Pons (tissue), 1 donor: Measurements from ENCODE around the gene NEURL2.
"Not testable (repeated sequence)": the region's sequence is repeated elsewhere in the genome, so short reads cannot be mapped to it uniquely, and the experiment has no call there.

Experiments
- DNase-seq: peaks from one replicate; pipeline ENCODE4 v3.0.0-alpha.2; 2016; ENCODE audit warnings: low spot score

NEURL2 gene

DNA sequence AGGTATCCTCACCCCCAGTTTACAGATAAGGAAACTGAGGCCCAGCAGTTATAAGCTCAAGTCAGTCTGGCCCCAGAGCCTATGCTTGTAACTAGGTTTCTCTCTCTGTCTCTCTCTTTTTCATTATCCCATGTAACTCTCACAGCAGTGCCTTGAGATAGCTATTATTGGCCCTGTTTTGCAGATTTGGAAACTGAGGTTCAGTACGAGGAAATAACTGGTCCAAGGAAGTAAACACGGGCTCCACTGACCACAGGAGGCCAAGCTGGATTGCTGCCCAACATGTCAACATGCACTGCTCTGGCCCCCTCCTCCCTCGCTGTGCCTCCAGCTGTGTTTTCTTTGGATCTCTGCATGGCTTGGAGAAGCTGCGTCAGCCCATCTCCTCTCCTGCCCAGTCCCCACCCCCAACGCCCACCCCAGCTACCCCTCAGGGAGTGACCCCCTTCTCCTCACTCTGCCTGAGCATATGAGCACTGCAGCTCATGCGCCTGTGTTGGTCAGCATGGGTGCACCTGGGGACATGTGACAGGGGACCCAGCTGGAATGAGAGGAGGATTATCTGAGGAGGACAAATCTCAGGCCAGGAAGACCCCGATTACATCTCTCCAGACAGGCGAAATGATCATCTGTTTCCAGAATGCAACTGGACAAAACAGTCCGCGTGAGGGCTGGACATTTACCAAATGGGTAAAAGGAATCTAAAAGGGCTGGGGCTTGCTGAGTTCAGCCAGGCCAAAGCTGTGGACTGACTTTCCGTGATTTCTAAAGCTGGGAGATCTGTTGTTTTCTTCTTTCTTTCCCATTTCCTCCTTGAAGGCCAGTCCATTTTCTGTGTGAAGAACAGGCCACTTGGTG is 28.8 kb upstream of the NEURL2 start:
- DNase-seq = no peak

DNA sequence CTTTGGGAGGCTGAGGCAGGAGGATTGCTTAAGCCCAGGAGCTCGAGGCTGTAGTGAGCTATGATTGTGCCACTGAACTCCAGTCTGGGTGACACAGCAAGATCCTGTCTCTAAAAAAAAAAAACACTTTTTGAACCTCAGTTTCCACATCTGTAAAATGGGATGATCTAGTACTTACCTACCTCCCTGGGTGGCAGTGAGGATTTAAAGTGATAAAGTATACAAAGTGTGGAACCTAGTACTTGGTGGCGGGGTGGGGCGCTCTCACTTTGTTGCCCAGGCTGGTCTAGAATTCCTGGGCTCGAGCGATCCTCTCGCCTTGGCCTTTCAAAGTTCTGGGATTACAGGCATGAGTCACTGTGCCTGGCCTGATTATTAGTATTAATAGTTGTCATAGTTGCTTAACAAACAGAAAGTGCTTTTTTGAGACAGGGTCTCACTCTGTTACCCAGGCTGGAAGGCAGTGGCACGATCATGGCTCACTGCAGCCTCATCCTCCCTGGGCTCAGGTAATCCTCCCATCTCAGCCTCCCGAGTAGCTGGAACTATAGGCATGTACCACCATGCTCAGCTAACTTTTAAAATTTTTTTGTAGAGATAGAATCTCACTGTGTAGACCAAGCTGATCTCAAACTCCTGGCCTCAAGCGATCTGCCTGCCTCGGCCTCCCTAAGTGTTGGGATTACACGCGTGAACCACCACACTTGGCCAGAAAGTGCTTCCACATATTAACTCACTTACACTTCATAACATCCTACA is 27.9 kb upstream of the NEURL2 start:
- DNase-seq = no peak

DNA sequence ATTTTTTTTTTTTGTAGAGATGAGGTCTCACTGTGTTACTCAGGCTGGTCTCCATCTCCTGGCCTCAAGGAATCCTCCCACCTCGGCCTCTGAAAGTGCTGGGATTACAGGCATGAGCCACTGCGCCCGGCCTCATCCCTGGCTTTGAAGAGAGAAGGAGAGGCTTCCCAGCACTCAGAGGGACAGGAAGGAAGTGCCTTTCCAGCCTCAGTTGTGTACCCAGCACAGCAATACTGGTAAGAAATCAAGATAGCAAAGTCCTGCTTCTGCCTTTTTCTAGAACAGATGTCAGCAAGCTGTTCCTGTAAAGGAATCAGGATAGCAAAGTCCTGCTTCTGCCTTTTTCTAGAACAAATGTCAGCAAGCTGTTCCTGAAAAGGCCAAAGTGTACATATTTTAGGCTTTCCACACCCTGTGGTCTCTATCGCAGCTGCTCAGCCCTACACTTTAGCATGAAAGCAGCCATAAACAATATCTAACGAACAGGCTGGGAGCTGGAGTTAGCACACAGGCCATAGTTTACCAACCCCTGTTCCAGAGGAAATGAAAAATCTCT is 27.3 kb upstream of the NEURL2 start:
- DNase-seq = no peak

DNA sequence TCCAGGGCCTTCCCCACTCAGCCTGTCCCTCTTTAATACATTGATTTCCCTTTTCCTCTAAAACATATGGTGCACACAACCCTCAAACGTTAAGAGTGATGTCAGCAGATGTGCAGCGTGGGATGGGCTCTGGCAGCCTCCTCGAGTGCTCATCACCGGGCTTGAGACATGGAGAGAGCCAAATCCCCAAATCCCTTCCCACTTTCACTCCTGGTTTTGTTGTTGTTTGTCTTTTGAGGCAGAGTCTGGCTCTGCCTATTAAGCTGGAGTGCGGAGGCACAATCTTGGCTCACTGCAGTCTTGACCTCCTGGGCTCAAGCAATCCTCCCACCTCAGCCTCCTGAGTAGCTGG is 26.8 kb upstream of the NEURL2 start:
- DNase-seq = no peak

DNA sequence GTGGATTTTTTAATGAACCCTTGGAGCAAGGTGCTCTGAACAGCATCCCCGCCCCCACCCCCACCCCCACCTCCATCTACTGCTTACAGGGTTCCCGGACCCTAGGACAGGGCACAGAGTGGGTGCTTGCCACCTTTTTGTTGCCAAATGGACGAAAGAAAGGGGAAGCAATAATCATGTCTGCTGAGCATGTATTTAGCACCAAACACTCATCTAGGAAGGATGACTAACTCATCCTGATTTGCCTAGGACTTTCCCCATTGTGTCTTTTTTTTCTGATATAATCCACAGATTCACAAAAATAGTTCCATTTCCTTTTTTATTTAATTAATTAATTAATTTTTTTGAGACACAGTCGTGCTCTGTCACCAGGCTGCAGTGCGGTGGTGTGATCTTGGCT is 22.1 kb upstream of the NEURL2 start:
- DNase-seq = no peak

DNA sequence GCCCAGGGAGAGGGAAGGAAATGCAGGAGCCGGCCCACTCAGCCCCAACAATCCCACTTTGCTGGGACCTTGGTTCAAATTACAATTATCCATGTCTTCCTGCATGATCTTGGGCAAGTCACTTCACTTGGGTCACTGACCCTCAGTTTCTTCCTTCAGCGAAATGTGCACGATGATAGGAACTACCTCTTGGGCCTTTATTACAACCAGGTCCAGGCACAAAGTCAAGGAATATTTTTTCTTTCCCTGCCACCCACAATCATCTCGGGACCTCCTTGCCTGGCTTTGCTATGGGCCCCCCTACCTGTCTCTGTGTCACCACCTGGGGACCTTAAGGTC is 21.3 kb upstream of the NEURL2 start:
- no peak for DNase-seq

DNA sequence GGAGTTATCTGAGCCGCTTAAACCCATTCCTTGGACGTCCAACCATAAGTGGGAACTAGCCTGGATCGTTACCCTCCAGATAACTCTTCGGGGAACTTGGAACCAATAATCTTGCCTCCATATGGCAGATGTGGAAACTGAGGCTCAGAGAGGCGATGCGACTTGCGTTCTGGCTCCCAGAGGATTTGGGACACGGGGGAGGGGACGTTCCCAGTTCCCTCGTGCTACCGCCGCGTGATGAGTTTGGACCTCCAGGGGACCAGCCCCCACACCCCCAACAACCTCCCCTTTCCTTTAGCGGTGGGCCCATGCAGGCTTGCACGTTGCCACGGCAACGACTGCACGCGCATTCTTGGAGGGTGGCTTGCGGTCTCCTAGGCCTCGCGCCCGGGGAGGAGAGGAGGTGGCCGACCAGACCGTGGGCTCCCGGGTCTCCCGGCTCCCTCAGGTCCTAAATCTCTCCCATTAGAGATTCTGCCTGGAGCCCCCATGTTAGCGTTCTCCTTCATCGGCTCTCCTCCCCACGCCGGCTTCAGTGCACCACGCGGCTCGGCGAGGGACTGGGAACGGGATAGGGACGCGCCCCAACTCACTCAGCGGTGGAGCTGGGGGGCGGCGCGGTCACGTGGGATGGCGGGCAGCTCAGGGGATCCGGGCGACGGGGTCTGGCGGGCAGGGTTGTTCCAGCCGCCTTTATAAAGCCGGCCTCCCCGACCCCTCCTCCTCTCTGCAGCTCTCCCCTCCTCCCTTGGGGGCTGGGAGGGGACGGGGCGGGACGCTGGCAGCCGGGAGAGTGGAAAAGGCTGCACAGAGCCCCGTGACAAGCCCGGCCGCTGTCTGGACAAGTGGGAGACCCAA is 20.7 kb upstream of the NEURL2 start, which contains the start of gene PLTP:
TSS of gene PLTP (minus strand) at position 670 of the 858 bp plus-strand sequence. CDS start 703 bp downstream, outside the sequence.
- peak; percentile 29 for DNase-seq

DNA sequence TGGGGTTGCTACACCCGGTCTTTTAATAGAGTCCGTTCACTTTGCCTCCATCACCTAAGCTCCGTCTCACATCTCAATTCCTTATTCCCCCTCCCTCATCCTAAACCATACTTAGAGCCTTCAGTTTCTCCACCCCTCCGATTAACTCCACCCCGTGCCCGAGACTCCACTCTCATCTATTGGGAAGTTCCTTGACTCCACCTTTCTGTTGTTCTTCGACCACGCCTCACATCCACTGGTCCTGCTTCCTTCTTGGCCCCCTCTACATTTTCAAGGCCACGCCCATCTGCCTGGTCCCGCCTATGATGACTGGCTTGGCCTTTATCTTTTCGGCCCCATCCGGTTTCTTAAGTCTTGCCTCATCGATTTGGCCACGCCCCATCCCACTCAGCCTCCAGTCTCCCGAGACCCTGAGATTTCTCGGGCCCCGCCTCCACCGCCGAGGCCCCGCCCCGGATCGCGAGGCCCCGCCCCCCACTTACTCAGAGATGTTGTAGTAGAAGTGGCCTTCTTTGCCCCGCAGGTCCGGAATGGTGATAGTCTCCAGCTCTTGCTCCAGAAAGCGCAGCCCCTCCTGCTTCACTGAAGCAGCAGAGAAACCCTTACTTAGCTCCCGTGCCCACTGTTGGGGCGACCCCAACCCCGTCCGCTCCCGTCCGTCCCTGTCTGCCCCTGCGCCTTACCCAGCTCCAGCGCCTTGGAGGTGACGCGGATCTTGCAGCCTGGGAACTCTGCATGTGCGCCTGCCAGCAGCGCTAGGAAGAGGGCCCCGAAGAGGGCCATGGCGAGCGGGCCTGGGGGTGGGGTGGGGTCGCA is 19.9 kb upstream of the NEURL2 start:
- peak; percentile 93 for DNase-seq

DNA sequence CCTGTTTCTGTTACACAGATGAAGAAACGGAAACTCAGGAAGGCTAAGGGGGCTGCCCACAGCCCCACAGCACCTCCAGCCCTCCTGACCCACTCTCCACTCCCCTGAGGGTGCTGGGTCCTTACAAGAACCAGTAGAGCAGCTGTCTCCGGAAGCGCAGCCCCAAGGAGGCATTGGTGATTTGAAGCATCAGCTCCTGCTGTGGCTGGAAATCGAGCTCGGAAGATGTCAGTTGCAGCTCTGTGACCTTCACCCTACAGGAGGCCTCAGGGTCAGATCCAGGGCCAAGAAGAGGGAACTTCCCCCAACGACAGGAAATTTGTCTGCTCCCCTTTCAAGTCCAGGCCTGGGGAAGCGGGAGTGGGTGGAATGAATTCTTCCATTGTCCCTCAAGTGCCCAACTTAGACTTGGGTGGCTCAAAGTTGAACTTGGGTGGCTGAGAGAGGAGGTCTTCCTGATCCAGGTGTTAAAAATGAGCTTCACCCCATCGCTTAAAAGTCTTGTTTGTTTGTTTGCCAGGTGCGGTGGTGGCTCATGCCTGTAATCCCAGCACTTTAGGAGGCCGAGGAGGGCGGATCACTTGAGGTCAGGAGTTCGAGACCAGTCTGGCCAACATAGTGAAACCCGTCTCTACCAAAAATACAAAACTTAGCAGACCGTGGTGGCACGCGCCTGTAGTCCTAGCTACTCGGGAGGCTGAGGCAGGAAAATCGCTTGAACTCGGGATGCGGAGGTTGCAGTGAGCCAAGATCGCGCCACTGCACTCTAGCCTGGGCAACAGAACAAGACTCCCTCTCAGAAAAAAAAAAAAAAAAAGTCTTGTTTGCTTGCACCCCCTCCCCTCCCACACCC is 19.0 kb upstream of the NEURL2 start:
- DNase-seq = no peak

DNA sequence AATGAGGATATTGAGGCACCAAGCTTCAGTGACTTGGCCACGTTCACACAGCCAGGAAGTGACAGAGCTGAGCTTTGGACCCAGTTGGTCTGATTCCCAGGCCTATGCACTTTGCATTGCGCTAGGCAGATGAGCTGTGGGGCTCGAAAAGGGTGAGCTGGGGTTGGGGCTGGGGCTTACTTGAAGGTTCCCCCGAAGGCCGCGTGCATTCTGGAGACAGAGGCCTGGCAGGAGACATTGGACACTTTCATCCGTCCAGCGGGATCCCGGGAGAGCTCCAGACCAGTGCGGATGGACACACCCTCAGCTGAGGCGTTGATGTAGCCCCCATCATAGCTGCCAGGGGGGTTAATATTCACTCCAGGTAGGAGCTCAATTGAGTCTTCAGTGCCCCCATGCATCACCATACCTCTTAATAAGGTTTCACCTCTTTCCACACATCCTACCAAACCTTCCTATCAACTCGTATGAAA is 18.4 kb upstream of the NEURL2 start:
- no peak for DNase-seq

DNA sequence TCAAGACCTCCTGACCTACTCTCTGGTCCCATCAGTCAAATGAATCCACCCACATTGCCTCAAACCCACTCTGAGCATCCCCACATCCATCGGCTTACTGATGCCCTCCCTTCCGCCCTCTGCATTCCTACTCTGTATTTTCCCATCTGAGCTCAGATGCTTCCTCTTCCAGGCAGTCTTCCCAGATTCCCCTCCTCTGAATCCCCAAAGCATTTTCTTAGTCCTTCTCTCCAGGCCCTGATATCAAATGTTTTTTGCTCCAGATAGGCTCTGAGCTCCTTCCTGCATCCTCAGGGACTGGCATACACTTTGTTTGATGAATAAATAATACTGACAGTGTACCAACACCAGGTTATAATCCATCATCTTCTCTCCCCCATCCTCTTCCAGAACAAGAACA is 17.1 kb upstream of the NEURL2 start:
- DNase-seq = no peak

DNA sequence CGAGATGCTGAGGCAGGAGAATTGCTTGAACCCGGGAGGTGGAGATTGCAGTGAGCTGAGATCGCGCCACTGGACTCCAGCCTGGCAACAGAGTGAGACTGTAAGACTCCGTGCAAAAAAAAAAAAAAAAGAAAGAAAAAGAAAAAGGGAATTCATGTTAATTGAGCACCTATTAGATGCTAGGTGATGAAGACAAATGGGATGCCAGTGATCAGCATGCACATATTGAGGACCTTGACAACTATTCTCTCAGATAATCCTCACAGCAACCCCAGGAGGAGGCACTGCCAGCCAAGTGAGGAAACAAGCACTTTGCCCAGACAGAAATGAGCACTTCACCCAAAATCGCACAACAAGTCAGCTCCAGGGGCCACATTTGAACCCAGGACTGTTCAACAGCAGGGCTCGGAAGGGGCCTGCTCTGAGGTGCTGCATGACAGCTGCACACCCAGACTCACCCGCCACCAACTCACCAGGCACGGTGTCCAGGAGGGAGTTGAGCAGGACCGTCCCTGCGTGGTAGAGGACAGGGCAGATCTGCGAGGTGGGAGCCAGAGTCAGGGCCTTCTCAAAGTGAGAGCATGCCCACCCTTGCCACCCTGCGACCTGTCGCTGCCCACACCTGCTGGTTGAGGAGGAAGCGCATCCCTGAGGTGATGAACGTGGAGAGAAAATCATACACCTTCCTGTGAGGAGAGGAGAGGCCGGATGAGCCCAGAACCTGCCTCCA is 16.4 kb upstream of the NEURL2 start:
- no peak for DNase-seq

DNA sequence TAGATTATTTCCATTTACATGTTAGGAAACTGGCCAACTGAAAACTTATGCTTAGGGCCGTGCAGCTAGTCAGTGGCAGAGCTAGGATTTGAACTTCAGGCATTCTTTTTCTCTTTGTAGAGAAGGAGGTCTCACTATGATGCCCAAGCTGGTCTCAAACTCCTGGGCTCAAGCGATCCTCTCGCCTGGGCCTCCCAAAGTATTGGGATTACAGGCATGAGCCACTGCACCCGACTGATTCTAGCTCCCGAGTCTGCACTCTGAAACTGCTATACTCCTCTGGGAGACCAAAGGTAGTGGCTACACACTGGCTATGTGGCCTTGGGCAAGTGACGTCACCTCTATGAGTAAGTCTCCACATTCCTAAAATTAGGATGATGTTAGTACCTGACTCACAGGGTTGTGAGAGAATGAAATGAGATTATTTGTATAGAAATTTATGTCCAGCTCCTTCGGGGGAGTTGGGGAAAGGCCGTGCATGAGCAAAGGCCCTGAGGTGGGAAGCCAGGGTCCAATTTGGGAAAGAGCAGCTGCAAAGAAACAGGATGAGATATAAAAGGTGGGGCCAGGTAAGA is 14.6 kb upstream of the NEURL2 start:
- DNase-seq = no peak

DNA sequence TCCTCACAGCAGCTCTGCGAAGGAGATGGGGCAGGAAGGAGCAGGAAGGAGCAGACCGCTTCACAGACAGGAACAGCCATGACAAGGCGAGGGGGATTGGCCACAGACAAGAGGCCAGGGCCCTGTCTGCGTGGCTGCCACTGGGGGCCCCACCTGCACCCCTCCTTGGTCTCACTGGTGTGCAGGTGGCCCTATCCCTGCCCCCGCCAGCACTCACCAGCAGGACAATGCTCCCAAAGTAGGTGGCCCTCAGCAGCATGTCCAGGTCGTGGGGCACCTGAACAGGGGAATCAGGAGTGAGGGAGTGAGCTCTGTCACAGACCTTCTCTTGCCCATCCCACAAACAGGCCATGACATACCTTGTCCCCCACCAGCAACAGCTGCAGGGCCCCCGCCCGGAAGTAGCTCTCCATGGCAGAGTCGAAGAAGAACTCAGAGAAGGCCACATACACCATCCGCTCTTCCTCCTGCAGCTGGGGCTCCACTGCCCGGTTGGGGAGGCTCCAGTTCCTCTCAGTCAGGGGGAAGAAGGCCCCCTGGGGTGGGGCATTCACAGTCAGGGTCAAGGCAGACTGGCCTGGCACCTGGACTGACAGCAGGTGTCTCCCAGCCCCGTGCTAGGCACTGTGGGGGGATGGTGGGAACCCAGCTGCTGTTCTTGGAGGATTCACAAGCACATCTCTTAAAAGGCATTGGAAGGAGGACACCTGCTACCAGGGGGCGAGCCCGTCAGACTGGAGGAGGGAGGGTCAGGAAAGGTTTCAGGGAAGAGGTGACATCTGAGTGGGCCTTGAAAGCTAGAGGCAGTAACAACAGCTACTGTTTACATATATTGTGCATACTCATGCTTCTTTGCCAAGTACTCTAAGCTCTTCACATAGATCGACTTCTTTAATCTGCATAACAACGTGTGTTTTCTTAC is 13.8 kb upstream of the NEURL2 start:
- no peak for DNase-seq

DNA sequence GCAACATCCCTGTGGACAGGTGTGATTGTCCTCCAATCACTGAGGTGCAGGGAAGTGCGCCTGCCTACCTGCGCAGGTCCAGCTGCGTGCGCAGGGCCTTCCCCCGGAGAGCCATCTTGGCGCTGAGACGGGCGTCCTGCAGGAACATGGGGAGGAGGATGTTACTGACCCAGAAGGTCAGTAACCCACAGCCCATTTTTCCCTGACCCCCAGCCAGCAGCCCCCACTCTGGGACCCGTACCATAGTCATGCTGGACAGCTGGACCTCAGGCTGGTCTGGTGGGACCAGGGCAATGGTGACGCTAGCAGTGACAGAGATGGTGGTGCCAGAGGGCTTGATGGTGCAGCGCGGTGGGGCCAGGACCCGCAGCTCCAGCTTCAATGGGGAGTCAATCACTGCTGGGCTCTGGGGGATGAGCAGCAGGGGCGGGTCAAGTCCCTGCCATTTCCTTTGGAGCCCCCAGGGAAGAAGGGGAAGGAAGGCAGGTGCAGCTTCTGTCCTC is 11.2 kb upstream of the NEURL2 start:
- DNase-seq = no peak

DNA sequence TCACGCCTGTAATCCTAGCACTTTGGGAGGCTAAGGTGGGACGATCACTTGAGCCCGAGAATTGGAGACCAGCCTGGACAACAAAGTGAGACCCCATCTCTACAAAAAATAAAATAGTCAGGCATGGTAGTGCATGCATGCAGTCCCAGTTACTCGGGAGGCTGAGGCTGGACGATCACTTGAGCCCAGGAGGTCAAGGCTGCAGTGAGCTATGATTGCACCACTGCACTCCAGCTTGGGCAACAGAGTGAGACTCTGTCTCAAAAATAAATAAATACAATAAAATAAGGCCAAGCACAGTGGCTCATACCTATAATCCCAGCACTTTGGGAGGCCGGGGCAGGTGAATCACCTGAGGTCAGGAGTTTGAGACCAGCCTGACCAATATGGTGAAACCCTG is 10.3 kb upstream of the NEURL2 start:
- DNase-seq = not testable (repeated sequence)

DNA sequence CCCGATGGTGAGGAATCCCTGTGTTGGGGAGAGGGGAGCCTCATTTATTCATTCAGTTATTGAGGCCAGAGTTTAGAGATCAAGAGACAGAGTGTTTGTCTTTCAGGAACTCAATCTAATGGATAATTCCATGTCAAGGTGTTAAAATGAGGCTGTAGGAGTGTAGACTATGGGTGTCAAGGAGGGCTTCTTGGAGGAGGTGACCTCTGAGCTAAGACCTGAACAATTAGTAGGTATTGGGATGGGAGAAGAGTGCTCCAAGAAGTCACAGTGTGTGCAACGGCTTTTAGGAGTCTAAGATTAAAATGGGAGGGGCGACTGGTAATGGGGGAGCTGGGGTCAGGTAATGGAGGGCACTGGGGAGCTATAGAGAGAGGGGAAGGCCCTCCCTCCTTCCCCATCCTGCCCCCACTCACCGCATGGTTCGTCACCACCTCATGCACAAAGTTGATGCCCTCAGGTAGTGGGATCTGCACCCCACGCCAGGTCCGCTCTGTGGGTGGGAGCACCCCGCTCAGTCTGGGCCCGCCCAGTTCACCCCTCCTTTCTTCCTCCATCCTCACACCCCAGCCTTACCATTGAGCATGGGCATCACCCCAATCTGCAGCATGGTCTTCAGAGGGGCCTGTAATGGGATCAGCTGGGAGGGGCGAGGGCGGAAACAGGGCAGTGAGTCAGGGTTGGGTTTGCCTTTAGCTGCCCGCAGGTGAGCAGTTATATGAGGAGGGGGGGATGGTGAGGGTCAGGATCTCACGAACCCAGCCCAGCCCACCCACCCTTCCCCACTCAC is 8.2 kb upstream of the NEURL2 start:
- DNase-seq = no peak
